OCI-LY7 (cell line): ENCODE measurements around the gene TNS1. TPM values are rescaled to one million over a fixed set of nuclear protein-coding genes. Genes with fewer than 3 reads are reported as not detected.

Experiments used
- BruUV-seq: library from RNA; stranded (reverse); fragments of 400-500 nt; replicated peaks from 2 replicates; lab custom pipeline; 2021; lab: Mats Ljungman, UMichigan
- CTCF ChIA-PET: fragments of 300-600 bp; sonication (Branson Sonifier 250); formaldehyde crosslinking; loops from one replicate; lab custom pipeline; 2022; ENCODE audit warnings: antibody characterized with exemption; ENCODE audit not compliant: unreplicated experiment; lab: Charles Lee
- POLR2A ChIA-PET: fragments of 300-600 bp; sonication (Branson Sonifier 250); formaldehyde crosslinking; loops from one replicate; lab custom pipeline; 2022; ENCODE audit warnings: antibody characterized with exemption; lab: Charles Lee
- DNase-seq: peaks from one replicate; pipeline ENCODE4 v3.0.0-alpha.2; 2015; ENCODE audit warnings: low spot score
- H2AFZ ChIP-seq: fragments of 200-600 bp; sonication (generic), shearing (Covaris generic); 2 replicates; pipeline ENCODE4 v1.6.1; 2014; ENCODE audit warnings: mild to moderate bottlenecking, antibody characterized with exemption, low read length, moderate library complexity
- H3K27ac ChIP-seq: fragments of 200-600 bp; sonication (generic); 2 replicates; pipeline ENCODE4 v1.5.1; 2014; ENCODE audit warnings: mixed run types, low read depth, mild to moderate bottlenecking, moderate library complexity, low read length, inconsistent platforms; ENCODE audit not compliant: poor library complexity, severe bottlenecking
- H3K36me3 ChIP-seq: fragments of 200-600 bp; sonication (generic); 2 replicates; pipeline ENCODE4 v1.6.1; 2014; ENCODE audit warnings: mild to moderate bottlenecking, antibody characterized with exemption, low read length, moderate library complexity, mixed read lengths; ENCODE audit not compliant: insufficient read depth
- H3K4me1 ChIP-seq: fragments of 200-600 bp; sonication (generic); 2 replicates; pipeline ENCODE4 v1.5.1; 2014; ENCODE audit warnings: mild to moderate bottlenecking, low read length; ENCODE audit not compliant: insufficient read depth, poor library complexity, severe bottlenecking
- H3K4me2 ChIP-seq: fragments of 200-600 bp; sonication (generic); 2 replicates; pipeline ENCODE4 v1.6.1; 2014; ENCODE audit warnings: mild to moderate bottlenecking, low read length
- H3K4me3 ChIP-seq: fragments of 200-600 bp; sonication (generic); 2 replicates; pipeline ENCODE4 v1.5.1; 2014; ENCODE audit warnings: mild to moderate bottlenecking, low read depth, low read length; ENCODE audit not compliant: poor library complexity, severe bottlenecking
- H3K79me2 ChIP-seq: fragments of 200-600 bp; sonication (generic); 2 replicates; pipeline ENCODE4 v1.6.1; 2016; ENCODE audit warnings: low read depth, mild to moderate bottlenecking, low read length, moderate library complexity, mixed read lengths; ENCODE audit not compliant: insufficient read depth
- H3K9me2 ChIP-seq: fragments of 200-600 bp; sonication (generic); 2 replicates; pipeline ENCODE4 v1.6.1; 2016; ENCODE audit warnings: mild to moderate bottlenecking, low read length, mixed read lengths; ENCODE audit not compliant: insufficient read depth
- H3K9me3 ChIP-seq: fragments of 200-600 bp; sonication (generic); 2 replicates; pipeline ENCODE4 v1.6.1; 2014; ENCODE audit warnings: mild to moderate bottlenecking, mixed run types, low read length, mixed read lengths
- H4K20me1 ChIP-seq: fragments of 200-600 bp; sonication (generic); 2 replicates; pipeline ENCODE4 v1.6.1; 2014; ENCODE audit warnings: mild to moderate bottlenecking, antibody characterized with exemption, low read length, moderate library complexity, mixed read lengths; ENCODE audit not compliant: insufficient read depth
- CTCF ChIP-seq: fragments of 200-600 bp; sonication (generic); conservative IDR thresholded peaks from 2 replicates; pipeline ENCODE4 v1.5.1; 2014; ENCODE audit warnings: mild to moderate bottlenecking, antibody characterized with exemption, low read length, moderate library complexity, mixed read lengths
- EZH2phosphoT487 ChIP-seq: fragments of 200-600 bp; sonication (generic); IDR thresholded peaks from 2 replicates; pipeline ENCODE4 v1.6.1; 2018; ENCODE audit warnings: low read depth, borderline replicate concordance, mild to moderate bottlenecking, mixed run types, antibody characterized with exemption, low read length, moderate library complexity, mixed read lengths
- intact Hi-C: fragments of 100-400 bp; cut with micrococcal nuclease; formaldehyde crosslinking; loops from one replicate; pipeline ENCODE4 v1.10.0; 2022; ENCODE audit not compliant: unreplicated experiment
- total RNA-seq, 2 experiments: library from RNA; depleted of rRNA in 1 of 2; stranded (reverse); fragments of >200 nt in 1 of 2; shearing (Covaris generic) in 1 of 2; gene quantifications; 2 replicates each; pipeline ENCODE4 v1.2.3, GENCODE V29; 2014 to 2022

TNS1 gene
- total RNA-seq, 2 experiments from 2014 or later = not detected

- ChIA-PET CTCF (no interaction called here), POLR2A (no interaction called here)
- Histone ChIP-seq H4K20me1 (no peaks in the 10 kb centered on the region), H3K9me2 (no peaks in the 10 kb centered on the region), H3K36me3 (no peaks in the 10 kb centered on the region), H3K4me2 (no peak overlapping the region), H3K79me2 (no peaks in the 10 kb centered on the region), H3K9me3 (no peaks in the 10 kb centered on the region), H3K27ac (no peak overlapping the region), H2AFZ (no peak overlapping the region), H3K4me3 (no peak overlapping the region), H3K4me1 (no peaks in the 10 kb centered on the region)
- TF ChIP-seq CTCF = no peak
- no peak for TF ChIP-seq EZH2phosphoT487
- no peak for DNase-seq
- no TSS peak for BruUV-seq
- intact Hi-C loops = no loop called here
These were observed 51.1 kb downstream of the TNS1 start for GRCh38 chr2:217951521-217952247.

- H3K4me2 ChIP-seq = no peak overlapping the region
- CTCF ChIA-PET = no interaction called here
- no peaks in the 10 kb centered on the region for H3K4me1 ChIP-seq
- H3K9me2 ChIP-seq = no peaks in the 10 kb centered on the region
- no peaks in the 10 kb centered on the region for H3K36me3 ChIP-seq
- no TSS peak for BruUV-seq
- H4K20me1 ChIP-seq = no peaks in the 10 kb centered on the region
- H3K4me3 ChIP-seq = no peak overlapping the region
- no peaks in the 10 kb centered on the region for H3K79me2 ChIP-seq
- H3K27ac ChIP-seq = no peak overlapping the region
- TF ChIP-seq CTCF (no peak), EZH2phosphoT487 (no peak)
- POLR2A ChIA-PET = no interaction called here
- H3K9me3 ChIP-seq = no peaks in the 10 kb centered on the region
- DNase-seq = no peak
- H2AFZ ChIP-seq = no peak overlapping the region
- intact Hi-C loops = no loop called here
These were observed 51.7 kb downstream of the TNS1 start for GRCh38 chr2:217951091-217951490.

- Histone ChIP-seq H3K9me3 (no peaks in the 10 kb centered on the region), H4K20me1 (no peaks in the 10 kb centered on the region), H3K36me3 (no peaks in the 10 kb centered on the region), H3K4me3 (no peak overlapping the region), H2AFZ (no peak overlapping the region), H3K4me2 (no peak overlapping the region), H3K79me2 (no peaks in the 10 kb centered on the region), H3K27ac (no peak overlapping the region), H3K9me2 (no peaks in the 10 kb centered on the region), H3K4me1 (no peaks in the 10 kb centered on the region)
- POLR2A ChIA-PET = no interaction called here
- no TSS peak for BruUV-seq
- TF ChIP-seq CTCF (no peak), EZH2phosphoT487 (no peak)
- CTCF ChIA-PET = no interaction called here
- intact Hi-C loops = no loop called here
- no peak for DNase-seq
These were observed 52.4 kb downstream of the TNS1 start for GRCh38 chr2:217950401-217950871.
